NCI-H82 treated with DMSO at 0.1 percent for 48 hours (cell line): Measurements from ENCODE around the gene RNF144A.
"Not testable (repeated sequence)": the region's sequence is repeated elsewhere in the genome, so short reads cannot be mapped to it uniquely, and the experiment has no call there.

ENCODE experiments used
- DNase-seq: peaks from one replicate; lab custom pipeline; 2025; ENCODE audit not compliant: unreplicated experiment; lab: John Stamatoyannopoulos, UW

Gene RNF144A

GRCh38 chr2:6927753-6928152 lies 10.5 kb downstream of the RNF144A start:
- DNase-seq = no peak

GRCh38 chr2:6928452-6928851 lies 11.2 kb downstream of the RNF144A start:
- no peak for DNase-seq

GRCh38 chr2:6929196-6929819 lies 12.1 kb downstream of the RNF144A start:
- DNase-seq = no peak

- no peak for DNase-seq
These were observed 13.9 kb downstream of the RNF144A start for GRCh38 chr2:6930923-6931647.

GRCh38 chr2:6931753-6932152 lies 14.5 kb downstream of the RNF144A start:
- DNase-seq = no peak

GRCh38 chr2:6932206-6932605 lies 15.0 kb downstream of the RNF144A start:
- DNase-seq = no peak

- no peak for DNase-seq
These were observed 15.6 kb downstream of the RNF144A start for GRCh38 chr2:6932828-6933227.

GRCh38 chr2:6933911-6934310 lies 16.7 kb downstream of the RNF144A start:
- no peak for DNase-seq

- DNase-seq = no peak
These were observed 17.1 kb downstream of the RNF144A start for GRCh38 chr2:6934345-6934744.

- DNase-seq = no peak
These were observed 17.8 kb downstream of the RNF144A start for GRCh38 chr2:6934758-6935651.

GRCh38 chr2:6935652-6936020 lies 18.4 kb downstream of the RNF144A start:
- not testable (repeated sequence) for DNase-seq

- no peak for DNase-seq
These were observed 19.9 kb downstream of the RNF144A start for GRCh38 chr2:6937157-6937556.

GRCh38 chr2:6937582-6937981 lies 20.4 kb downstream of the RNF144A start:
- DNase-seq = no peak

GRCh38 chr2:6939071-6939470 lies 21.9 kb downstream of the RNF144A start:
- no peak for DNase-seq

GRCh38 chr2:6940820-6941219 lies 23.6 kb downstream of the RNF144A start:
- no peak for DNase-seq

- no peak for DNase-seq
These were observed 24.3 kb downstream of the RNF144A start for GRCh38 chr2:6941299-6942046.

GRCh38 chr2:6942848-6943247 lies 25.6 kb downstream of the RNF144A start:
- no peak for DNase-seq

GRCh38 chr2:6943523-6943922 lies 26.3 kb downstream of the RNF144A start:
- DNase-seq = no peak

- no peak for DNase-seq
These were observed 26.8 kb downstream of the RNF144A start for GRCh38 chr2:6943971-6944370.

- DNase-seq = no peak
These were observed 27.3 kb downstream of the RNF144A start for GRCh38 chr2:6944555-6944954.
